GM19238 (cell line): ENCODE measurements around the gene LGR6.
"Not testable (repeated sequence)": the region's sequence is repeated elsewhere in the genome, so short reads cannot be mapped to it uniquely, and the experiment has no call there.

Experiments used
- DNase-seq: peaks from one replicate; pipeline ENCODE4 v3.0.0; 2011; ENCODE audit warnings: low spot score; ENCODE audit not compliant: insufficient read length

Gene LGR6

DNA sequence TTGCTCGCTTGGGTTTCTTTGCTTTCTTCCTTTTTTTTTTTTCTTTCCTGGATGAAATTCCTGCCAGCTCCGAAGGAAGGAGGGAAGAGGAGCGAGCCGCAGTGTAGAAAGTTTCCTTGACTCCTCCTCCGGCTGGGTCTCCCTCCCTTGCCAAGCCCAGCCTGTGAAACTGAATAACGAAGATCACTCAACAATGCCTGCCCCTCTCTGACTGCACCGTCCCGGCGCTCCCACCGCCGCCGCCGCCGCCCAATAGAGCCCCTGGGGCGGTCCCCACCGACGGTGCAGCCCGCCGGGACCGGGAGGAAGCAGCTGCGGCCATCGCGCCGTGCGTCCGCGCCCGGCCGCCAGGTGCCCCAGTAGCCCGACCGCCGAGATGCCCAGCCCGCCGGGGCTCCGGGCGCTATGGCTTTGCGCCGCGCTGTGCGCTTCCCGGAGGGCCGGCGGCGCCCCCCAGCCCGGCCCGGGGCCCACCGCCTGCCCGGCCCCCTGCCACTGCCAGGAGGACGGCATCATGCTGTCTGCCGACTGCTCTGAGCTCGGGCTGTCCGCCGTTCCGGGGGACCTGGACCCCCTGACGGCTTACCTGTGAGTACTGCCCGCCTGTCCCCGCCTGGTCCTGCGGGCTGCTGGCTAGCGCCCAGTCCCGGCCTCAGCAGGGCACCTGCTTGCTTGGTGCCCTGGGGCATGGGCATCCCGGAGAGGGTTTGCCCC lies at the start of gene LGR6:
Gene LGR6 (plus strand): TSS at position 186 of the 714 bp plus-strand sequence. CDS start 191 bp downstream, at position 377.
- no peak for DNase-seq

DNA sequence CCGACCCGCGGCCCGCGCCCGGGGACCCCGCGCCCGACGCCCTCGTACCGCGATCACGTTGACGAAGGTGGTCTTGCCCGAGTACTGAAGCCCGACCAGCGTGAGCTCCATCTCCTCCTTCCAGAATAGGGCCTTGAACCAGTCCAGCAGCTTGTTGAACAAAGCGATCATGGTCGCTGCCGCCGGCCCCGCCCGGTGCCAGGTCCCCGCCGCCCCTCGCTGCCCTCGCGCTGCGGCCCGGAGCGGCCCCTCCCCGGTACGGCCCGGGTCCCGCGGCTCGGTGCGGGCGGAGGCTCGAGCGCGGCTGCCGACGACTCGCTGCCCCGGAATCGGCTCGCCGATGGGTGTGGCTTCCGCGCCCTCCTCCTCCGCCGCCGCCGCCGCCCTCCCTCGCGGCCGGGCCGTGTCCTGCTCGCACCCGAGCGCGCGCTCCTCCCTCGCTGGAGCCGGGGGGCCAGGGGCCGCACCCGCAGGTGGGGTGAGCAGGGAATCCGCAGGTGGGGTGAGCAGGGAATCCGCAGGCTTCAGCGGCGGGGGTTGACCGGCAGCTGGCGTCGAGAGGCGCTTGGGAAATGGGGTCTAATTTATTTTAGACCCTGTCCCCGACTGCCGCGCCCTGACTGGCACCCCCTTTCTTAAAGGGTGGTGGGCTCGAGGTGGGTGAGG lies 49.1 kb upstream of the LGR6 start, which contains the start of gene ARL8A:
Gene ARL8A (minus strand): TSS at position 336 of the 666 bp plus-strand sequence. CDS start 165 bp downstream, at position 171.
- DNase-seq: peak; percentile 87

- no peak for DNase-seq
Observed at GRCh38 chr1:202145068-202145743, 48.4 kb upstream of the LGR6 start.

GRCh38 chr1:202145744-202146140 lies 47.9 kb upstream of the LGR6 start:
- DNase-seq: not testable (repeated sequence)

DNA sequence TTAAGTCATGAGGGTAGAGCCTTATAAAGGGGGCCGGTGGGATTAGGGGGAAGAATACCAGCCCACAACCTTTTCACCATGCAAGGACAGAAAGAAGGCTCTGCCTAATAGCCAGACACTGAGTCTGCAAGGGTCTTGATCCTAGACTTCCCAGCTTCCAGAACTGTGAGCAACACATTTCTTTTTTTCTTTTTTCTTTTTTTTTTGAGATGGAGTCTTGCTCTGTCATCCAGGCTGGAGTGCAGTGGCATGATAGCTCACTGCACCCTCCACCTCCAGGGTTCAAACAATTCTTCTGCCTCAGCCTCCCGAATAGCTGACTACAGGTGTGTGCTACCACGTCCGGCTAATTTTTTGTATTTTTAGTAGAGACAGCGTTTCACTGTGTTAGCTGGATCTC lies 47.3 kb upstream of the LGR6 start:
- DNase-seq: no peak

DNA sequence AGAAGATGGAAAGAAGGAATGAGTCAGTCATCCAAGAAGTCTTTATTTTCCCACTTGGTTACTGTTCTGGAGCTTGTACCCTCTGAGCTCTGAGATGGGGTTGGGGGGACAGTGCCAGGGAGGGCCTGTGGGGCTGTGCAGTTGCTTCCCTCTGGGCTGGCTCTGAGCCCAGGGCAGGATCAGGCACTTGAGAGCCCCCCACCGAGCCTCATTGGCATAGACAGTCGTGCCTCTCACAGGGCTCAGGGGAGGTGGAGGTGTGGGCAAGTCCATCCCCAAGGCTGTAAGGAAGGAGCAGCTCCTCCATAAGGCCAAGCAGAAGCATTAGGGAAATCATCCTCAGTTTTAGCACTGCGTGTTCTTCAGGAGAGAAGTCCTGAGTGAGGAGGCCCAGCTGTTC lies 46.6 kb upstream of the LGR6 start:
- DNase-seq: no peak

- DNase-seq: no peak
Observed at GRCh38 chr1:202148391-202148790, 45.2 kb upstream of the LGR6 start.

- no peak for DNase-seq
Observed at GRCh38 chr1:202149566-202149965, 44.0 kb upstream of the LGR6 start.

DNA sequence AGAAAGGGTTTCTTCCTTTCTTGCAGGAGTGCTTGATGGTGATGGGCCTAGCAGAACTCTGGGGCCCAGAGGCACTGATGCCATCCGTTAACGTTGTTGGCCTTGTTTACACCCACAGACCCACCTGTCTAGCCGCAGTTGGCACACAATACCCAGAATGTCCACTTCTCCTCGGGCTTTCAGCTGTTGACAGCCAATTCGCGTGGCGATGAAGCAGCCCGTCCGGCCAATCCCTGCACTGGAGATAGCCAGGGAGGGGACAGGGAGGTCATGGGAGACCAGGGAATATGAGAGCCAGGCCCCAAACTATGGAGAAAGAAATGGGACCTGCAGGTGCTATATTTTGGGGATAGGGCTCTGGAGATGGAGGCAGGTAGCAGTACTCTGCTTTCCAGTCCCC lies 43.4 kb upstream of the LGR6 start:
- no peak for DNase-seq

GRCh38 chr1:202150602-202151001 lies 43.0 kb upstream of the LGR6 start:
- no peak for DNase-seq

DNA sequence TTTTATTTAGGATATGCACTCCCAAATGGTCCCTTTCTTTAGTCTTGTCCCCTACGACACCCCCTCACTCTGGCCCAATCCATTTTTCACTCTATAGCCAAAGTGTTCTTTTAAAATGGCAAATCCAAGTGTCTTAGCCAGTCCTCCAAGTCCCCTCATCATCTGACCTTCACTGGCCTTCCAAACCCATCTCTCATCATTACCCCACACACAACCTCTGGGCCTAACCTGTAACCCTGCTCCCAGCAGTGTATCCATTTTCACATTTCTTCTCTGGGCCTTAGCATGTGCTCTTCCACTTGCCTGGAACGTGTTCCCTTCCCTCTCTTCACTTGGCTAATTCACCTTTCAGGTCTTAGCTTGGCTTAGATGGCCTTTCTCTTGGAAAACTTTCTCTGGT lies 42.6 kb upstream of the LGR6 start:
- DNase-seq: no peak

- DNase-seq: no peak
Observed at GRCh38 chr1:202152399-202152798, 41.2 kb upstream of the LGR6 start.

DNA sequence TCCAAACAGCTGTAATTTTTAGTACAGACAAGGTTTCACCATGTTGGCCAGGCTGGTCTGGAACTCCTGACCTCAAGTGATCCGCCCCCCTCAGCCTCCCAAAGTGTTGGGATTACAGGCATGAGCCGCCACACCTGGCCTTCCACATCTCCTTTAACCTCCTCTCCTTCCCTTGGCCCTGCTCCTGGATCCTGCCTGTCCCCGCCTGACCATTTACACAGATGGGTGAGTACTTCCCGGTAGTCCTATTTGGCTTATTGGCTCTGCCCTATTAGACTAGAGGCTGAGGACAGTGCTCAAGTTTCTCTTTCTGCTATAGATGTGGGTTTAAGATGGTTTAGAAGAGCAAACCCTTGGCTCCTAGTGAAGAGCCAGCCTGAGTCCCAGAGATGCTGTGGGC lies 40.3 kb upstream of the LGR6 start:
- DNase-seq: no peak

- DNase-seq: no peak
Observed at GRCh38 chr1:202154148-202154765, 39.3 kb upstream of the LGR6 start.

- no peak for DNase-seq
Observed at GRCh38 chr1:202154766-202155477, 38.7 kb upstream of the LGR6 start.

DNA sequence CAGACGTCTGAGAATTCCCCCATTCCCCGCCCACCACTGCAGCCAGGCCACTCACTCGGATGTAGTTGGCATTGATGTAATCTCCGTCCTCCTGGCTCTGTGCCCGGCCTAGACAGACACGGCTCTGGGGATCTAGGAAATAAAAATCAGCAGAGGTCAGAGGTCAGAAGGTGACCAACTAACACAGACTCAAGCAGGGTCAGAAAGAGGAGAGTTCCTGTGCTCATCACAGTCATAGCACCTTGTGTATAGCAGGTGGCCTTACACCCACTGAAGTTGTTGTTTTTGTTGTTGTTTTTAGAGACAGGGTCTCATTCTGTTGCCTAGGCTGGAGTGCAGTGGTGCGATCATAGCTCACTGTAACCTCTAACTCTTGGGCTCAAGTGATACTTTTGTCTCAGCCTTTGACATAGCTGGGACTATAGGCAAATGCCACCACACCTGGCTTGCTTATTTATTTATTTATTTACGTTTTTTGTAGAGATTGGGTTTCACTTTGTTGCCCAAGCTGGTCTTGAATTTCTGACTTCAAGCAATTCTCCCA lies 38.0 kb upstream of the LGR6 start:
- no peak for DNase-seq

DNA sequence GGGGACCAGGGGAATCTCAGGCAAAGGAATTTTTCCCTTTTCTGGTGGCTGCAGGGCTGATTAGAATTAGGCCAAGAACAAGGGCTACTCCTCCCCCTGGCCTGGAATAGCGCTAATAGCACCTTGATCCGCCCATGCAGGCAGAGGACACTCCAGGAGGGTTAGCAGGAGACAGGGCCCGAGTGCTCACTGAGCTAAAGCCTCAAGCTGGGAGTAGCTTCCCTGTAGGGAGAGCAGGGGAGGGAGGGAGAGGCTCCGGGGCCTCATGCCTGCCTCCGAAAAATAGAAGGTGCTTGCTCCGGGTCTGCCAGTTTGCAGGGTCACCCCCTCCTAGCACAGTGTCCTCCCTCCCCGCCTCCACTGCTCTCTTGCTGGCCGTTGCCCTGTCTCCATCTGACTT lies 37.0 kb upstream of the LGR6 start:
- DNase-seq: no peak

GRCh38 chr1:202157945-202158344 lies 35.7 kb upstream of the LGR6 start:
- no peak for DNase-seq

GRCh38 chr1:202158810-202159533 lies 34.6 kb upstream of the LGR6 start:
- DNase-seq: peak; percentile 36
